Kidney (tissue), 14 donors: ENCODE data around the gene CCDC85C. TPM values are rescaled to one million over a fixed set of nuclear protein-coding genes. Genes with fewer than 3 reads are reported as not detected.

Experiments used
- DNase-seq, 5 donors: peaks; one replicate each; pipeline ENCODE4 v3.0.0-alpha.2; 2013 to 2020
- FAIRE-seq: peaks from 2 replicates; lab custom pipeline; 2012; peaks lifted over from hg19 to GRCh38; lab: Jason Lieb, UNC
- H3K27ac ChIP-seq, 2 donors: one replicate each; pipeline ENCODE4 v1.7.0; 2013; ENCODE audit warnings: low read depth in 2 of 2, low read length in 2 of 2, inconsistent platforms in 1 of 2
- H3K27me3 ChIP-seq: one replicate; pipeline ENCODE4 v1.7.1; 2013; ENCODE audit warnings: low read length, inconsistent platforms; ENCODE audit not compliant: control insufficient read depth, insufficient read depth
- H3K36me3 ChIP-seq, 3 donors: one replicate each; pipeline versions ENCODE4 v1.7.0 to v1.7.1; 2013; ENCODE audit warnings: low read length in 3 of 3, control low read depth in 1 of 3, inconsistent platforms in 1 of 3; ENCODE audit not compliant: insufficient read depth in 3 of 3, control insufficient read depth in 2 of 3
- H3K4me1 ChIP-seq, 3 donors: one replicate each; pipeline versions ENCODE4 v1.7.0 to v1.7.1; 2013; ENCODE audit warnings: low read length in 3 of 3, inconsistent platforms in 1 of 3, low read depth in 1 of 3; ENCODE audit not compliant: control insufficient read depth in 2 of 3, insufficient read depth in 2 of 3
- H3K4me3 ChIP-seq, 3 donors: one replicate each; pipeline versions ENCODE4 v1.7.0 to v1.8.1; 2013; ENCODE audit warnings: low read length in 3 of 3, control low read depth in 1 of 3, inconsistent platforms in 1 of 3
- H3K9ac ChIP-seq, 3 donors: one replicate each; pipeline versions ENCODE4 v1.7.0 to v1.7.1; 2013; ENCODE audit warnings: low read length in 3 of 3, control low read depth in 1 of 3, inconsistent platforms in 1 of 3
- H3K9me3 ChIP-seq, 3 donors: one replicate each; pipeline versions ENCODE4 v1.7.0 to v1.7.1; 2013; ENCODE audit warnings: low read length in 3 of 3, control low read depth in 1 of 3, inconsistent platforms in 1 of 3; ENCODE audit not compliant: control insufficient read depth in 2 of 3, insufficient read depth in 1 of 3
- CTCF ChIP-seq: IDR thresholded peaks from 3 replicates; pipeline ENCODE4 v1.5.1; 2012; ENCODE audit warnings: mild to moderate bottlenecking, moderate library complexity, borderline replicate concordance; ENCODE audit not compliant: insufficient read depth; ENCODE audit errors: extremely low read depth
- intact Hi-C: fragments of 100-400 bp; cut with DNase I; formaldehyde crosslinking; loops from one replicate; pipeline ENCODE4 v1.11.1; 2022
- polyA plus RNA-seq: library from polyadenylated mRNA; stranded (reverse); fragments of 350-450 nt; fragmentation: Illumina TruSeq; extraction: RNeasy Lipid Tissue Mini Kit (QIAGEN cat#74804); gene quantifications from one replicate; pipeline ENCODE4 v1.2.3, GENCODE V29; 2014; ENCODE audit warnings: low read depth, low replicate concordance; ENCODE audit not compliant: insufficient read depth
- total RNA-seq: library from RNA; stranded (reverse); fragmentation: NEBNext Ultra II Directional; extraction: Animal tissue kit (Norgen Biotek cat#: 25700); gene quantifications from one replicate; pipeline ENCODE4 v1.2.1, GENCODE V29; 2021
- donor health status: control.
- donor health status: control.
- donor health status: control.
- donor health status: control.
- donor health status: control.
- donor health status: DM: yes; HTN: yes; CAD: no.
- donor health status: Normal renal cell carcinoma (clear cell type).

The CCDC85C gene
- total and polyA plus RNA-seq, 2 donors from 2014 or later: 14.7 to 21.4 TPM

- H3K4me3 ChIP-seq: no peak overlapping the region
- DNase-seq: no peak
- H3K9me3 ChIP-seq: no peaks in the 10 kb centered on the region
- H3K36me3 ChIP-seq: peaks cover 10 to 50% (median 45%) of the 10 kb centered on the region in 3 donors
- no peak for TF ChIP-seq CTCF
- H3K9ac ChIP-seq: no peak overlapping the region
- no peaks in the 10 kb centered on the region for H3K4me1 ChIP-seq
- intact Hi-C loops: no loop called here
- no peak overlapping the region for H3K27ac ChIP-seq
- FAIRE-seq: no peak
- H3K27me3 ChIP-seq: no peaks in the 10 kb centered on the region
These were observed 97.7 kb downstream of the CCDC85C start for GRCh38 chr14:99506276-99506675.

DNA sequence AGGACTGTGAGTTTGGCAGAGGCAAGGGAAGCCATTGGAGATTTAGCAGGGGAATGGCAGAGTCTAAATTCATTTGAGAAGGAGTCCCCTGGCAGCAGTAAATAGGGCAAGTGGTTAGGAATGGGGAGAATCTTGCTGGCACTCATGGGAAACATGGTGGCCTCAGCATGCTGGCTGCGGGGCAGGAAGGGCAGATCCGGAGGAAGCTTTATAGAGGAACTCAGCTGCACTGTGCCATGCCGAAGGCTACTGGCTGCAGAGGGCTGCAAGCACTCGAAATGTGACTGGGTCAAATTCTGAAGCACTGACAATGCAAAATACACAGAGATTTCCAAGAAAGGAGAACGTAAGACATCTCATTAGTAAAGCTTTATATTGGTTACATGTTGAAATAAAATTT, 98.9 kb downstream of the CCDC85C start:
- Histone ChIP-seq H3K27me3 (no peaks in the 10 kb centered on the region), H3K4me3 (no peak overlapping the region), H3K36me3 (peaks cover 10 to 59% (median 49%) of the 10 kb centered on the region in 3 donors), H3K27ac (no peak overlapping the region), H3K4me1 (no peaks in the 10 kb centered on the region), H3K9me3 (no peaks in the 10 kb centered on the region), H3K9ac (no peak overlapping the region)
- FAIRE-seq (no peak), DNase-seq (no peak)
- intact Hi-C loops: no loop called here
- TF ChIP-seq CTCF: no peak

GRCh38 chr14:99503848-99504453, 100.1 kb downstream of the CCDC85C start:
- H3K4me1 ChIP-seq: no peaks in the 10 kb centered on the region
- peaks cover 8 to 60% (median 44%) of the 10 kb centered on the region in 3 donors for H3K36me3 ChIP-seq
- no peaks in the 10 kb centered on the region for H3K27me3 ChIP-seq
- no peak overlapping the region for H3K27ac ChIP-seq
- no peak for TF ChIP-seq CTCF
- DNase-seq (peak in 1 of 5 donors; percentile 46), FAIRE-seq (no peak)
- intact Hi-C loops: no loop called here
- H3K4me3 ChIP-seq: no peak overlapping the region
- H3K9ac ChIP-seq: no peak overlapping the region
- no peaks in the 10 kb centered on the region for H3K9me3 ChIP-seq
